GM12878 (cell line): ENCODE measurements around the gene RXFP1. TPM values are rescaled to one million over a fixed set of nuclear protein-coding genes. Genes with fewer than 3 reads are reported as not detected.
A peak's percentile ranks its signal among the peaks of the same experiment; 100 is the strongest.

ENCODE experiments used
- CBX3 ChIP-seq: fragments of 200-600 bp; sonication (generic); IDR thresholded peaks from 2 replicates; pipeline ENCODE4 v1.6.1; 2016; ENCODE audit warnings: low read depth, borderline replicate concordance
- CBX5 ChIP-seq: sonication (generic); IDR thresholded peaks from 2 replicates; pipeline ENCODE4 v1.6.1; 2016; ENCODE audit warnings: low read depth, moderate library complexity, mild to moderate bottlenecking, inconsistent platforms
- CHD2 ChIP-seq: IDR thresholded peaks from 2 replicates; pipeline ENCODE4 v1.6.1; 2011; ENCODE audit warnings: low read depth, low read length, improper control_type of control experiment, borderline replicate concordance
- DPF2 ChIP-seq: fragments of 450-650 bp; IDR thresholded peaks from 2 replicates; pipeline ENCODE4 v1.6.1; 2017; ENCODE audit warnings: mild to moderate bottlenecking
- EGR1 ChIP-seq, 2 experiments: IDR thresholded peaks; 1 replicate in 1 of 2; 2 replicates in 1 of 2; pipeline ENCODE4 v1.6.1; 2011 to 2012; ENCODE audit warnings: low read depth in 2 of 2, low read length in 2 of 2, borderline replicate concordance in 1 of 2, mild to moderate bottlenecking in 1 of 2, moderate library complexity in 1 of 2
- ELK1 ChIP-seq: IDR thresholded peaks from 2 replicates; pipeline ENCODE4 v1.6.1; 2012; ENCODE audit warnings: low read depth, low read length, improper control_type of control experiment
- EP300 ChIP-seq, 2 experiments: fragments of 150-350 bp in 1 of 2; IDR thresholded peaks; 2 replicates each; pipeline ENCODE4 v1.6.1; 2011 to 2012; ENCODE audit warnings: low read depth in 2 of 2, low read length in 2 of 2, borderline replicate concordance in 1 of 2, improper control_type of control experiment in 1 of 2, inconsistent platforms in 1 of 2; ENCODE audit not compliant: control insufficient read depth in 1 of 2
- FOXM1 ChIP-seq: IDR thresholded peaks from 2 replicates; pipeline ENCODE4 v1.6.1; 2012; ENCODE audit warnings: low read depth, mild to moderate bottlenecking, inconsistent platforms, low read length, moderate library complexity
- GABPA ChIP-seq: IDR thresholded peaks from 2 replicates; pipeline ENCODE4 v1.6.1; 2014; ENCODE audit warnings: antibody characterized with exemption, low read depth, mild to moderate bottlenecking, inconsistent platforms
- HDGF ChIP-seq: fragments of 450-650 bp; IDR thresholded peaks from 2 replicates; pipeline ENCODE4 v1.6.1; 2016; ENCODE audit warnings: antibody characterized with exemption
- MEF2B ChIP-seq: fragments of 450-650 bp; IDR thresholded peaks from 2 replicates; pipeline ENCODE4 v1.6.1; 2018; ENCODE audit warnings: mild to moderate bottlenecking, moderate library complexity; ENCODE audit not compliant: partially characterized antibody, poor library complexity, severe bottlenecking
- MLLT1 ChIP-seq: fragments of 450-650 bp; IDR thresholded peaks from 2 replicates; pipeline ENCODE4 v1.6.1; 2016; ENCODE audit warnings: mild to moderate bottlenecking
- POU2F2 ChIP-seq: IDR thresholded peaks from 3 replicates; pipeline ENCODE4 v1.6.1; 2011; ENCODE audit warnings: low read depth, mild to moderate bottlenecking, low read length, borderline replicate concordance
- RFX5 ChIP-seq: IDR thresholded peaks from 2 replicates; pipeline ENCODE4 v1.6.1; 2011; ENCODE audit warnings: low read depth, low read length, improper control_type of control experiment
- SMC3 ChIP-seq: IDR thresholded peaks from 2 replicates; pipeline ENCODE4 v1.6.1; 2011; ENCODE audit warnings: low read length, improper control_type of control experiment, borderline replicate concordance
- SRF ChIP-seq, 2 experiments: IDR thresholded peaks; 2 replicates each; pipeline ENCODE4 v1.6.1; 2011; ENCODE audit warnings: low read depth in 2 of 2, low read length in 2 of 2, mild to moderate bottlenecking in 1 of 2, moderate library complexity in 1 of 2
- TARDBP ChIP-seq: IDR thresholded peaks from 2 replicates; pipeline ENCODE4 v1.6.1; 2016; ENCODE audit warnings: borderline replicate concordance
- ZBTB40 ChIP-seq: fragments of 450-650 bp; IDR thresholded peaks from 2 replicates; pipeline ENCODE4 v1.6.1; 2016; ENCODE audit warnings: mild to moderate bottlenecking, moderate library complexity, borderline replicate concordance
- ZNF207 ChIP-seq: fragments of 450-650 bp; IDR thresholded peaks from 2 replicates; pipeline ENCODE4 v1.6.1; 2014; ENCODE audit warnings: antibody characterized with exemption, mild to moderate bottlenecking, borderline replicate concordance
- ZNF24 ChIP-seq: fragments of 450-650 bp; IDR thresholded peaks from 2 replicates; pipeline ENCODE4 v1.6.1; 2017; ENCODE audit warnings: antibody characterized with exemption, mild to moderate bottlenecking
- polyA plus RNA-seq, 11 experiments: library from polyadenylated mRNA; depleted of rRNA in 4 of 11; unstranded in 6 of 11; stranded (reverse) in 5 of 11; fragments of >200 nt; fragmentation: Nextera tagmentation in 4 of 11; fragmentation: Illumina TruSeq in 1 of 11; extraction: Ambion mirVana in 4 of 11; extraction: Trizol in 1 of 11; gene quantifications; 1 replicate in 1 of 11; 2 replicates in 10 of 11; pipeline versions ENCODE4 v1.2.1 to v1.2.3, GENCODE V29; 2011 to 2016; ENCODE audit warnings: inconsistent platforms in 2 of 11, missing spikeins in 2 of 11, low read depth in 1 of 11
- total RNA-seq, 4 experiments: library from RNA; depleted of rRNA in 3 of 4; stranded (reverse); fragments of >200 nt in 3 of 4; fragmentation: Illumina TruSeq in 1 of 4; extraction: Trizol in 1 of 4; gene quantifications; 2 replicates each; pipeline versions ENCODE4 v1.2.1 to v1.2.3, GENCODE V29; 2013 to 2021
- TF ChIP-seq, protein P1 (sequence below): fragments of 450-650 bp; IDR thresholded peaks from 2 replicates; pipeline ENCODE4 v1.6.1; 2016; ENCODE audit warnings: mild to moderate bottlenecking

The RXFP1 gene
- total and polyA plus RNA-seq, 10 of the 15 experiments (the other 5 are each of a cell fraction or from before 2014, with no cell fraction given) = 0.12 TPM; not detected in 9

DNA sequence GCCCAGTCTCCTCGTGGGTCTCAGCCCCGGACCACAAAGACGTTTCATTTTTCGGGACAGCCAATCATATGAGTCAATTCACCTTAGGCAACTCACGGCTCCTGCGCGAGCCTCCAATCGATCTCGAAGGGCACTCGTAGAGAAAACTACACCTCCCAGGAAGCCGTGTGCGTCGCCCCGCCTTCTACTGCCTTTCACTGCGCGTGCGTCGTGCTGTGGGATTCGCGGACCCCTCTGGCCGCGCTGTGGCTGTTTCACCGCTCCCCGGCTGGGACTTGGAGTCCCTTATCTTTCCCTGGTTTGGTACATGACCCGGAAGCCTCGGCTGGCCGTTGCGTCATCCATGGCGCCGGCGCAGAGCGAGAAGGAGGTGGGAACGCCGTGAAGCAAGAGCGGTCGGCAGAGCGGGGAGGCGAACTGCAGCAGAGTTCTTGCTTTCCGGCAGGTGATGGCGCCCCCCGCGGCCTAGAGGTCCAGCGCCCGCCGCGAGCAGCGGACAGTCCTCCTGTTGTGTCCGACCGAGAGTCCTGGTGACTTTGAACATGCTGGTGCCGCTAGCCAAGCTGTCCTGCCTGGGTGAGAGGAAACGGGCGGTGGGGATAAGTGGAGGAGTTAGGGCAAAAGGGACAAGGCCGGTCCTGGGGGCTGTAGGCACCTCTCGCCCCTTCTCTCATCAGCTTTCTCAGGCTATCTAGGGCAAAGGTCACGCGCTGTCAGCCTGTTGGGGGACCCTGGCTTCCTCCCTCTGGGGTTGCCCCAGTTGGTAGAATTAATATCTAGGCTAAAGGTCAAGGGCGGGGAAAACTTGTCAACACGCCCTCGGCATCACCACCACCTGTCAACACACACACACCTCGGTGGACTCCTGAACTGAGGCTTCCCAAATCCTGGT lies 150.5 kb downstream of the RXFP1 start, which contains the start of gene ETFDH (continued):
- TF ChIP-seq RFX5 = peak; percentile 77
- TF ChIP-seq SMC3 = 0 out of 2 replicates have a peak, but pooled peaks have one; percentile 7
- peak; percentile 59 for TF ChIP-seq DPF2
- no peak for TF ChIP-seq CBX3
- TF ChIP-seq SRF (IDR thresholded peaks at IDR 0.05; ENCODE audit: low read depth in 2 of 2, low read length in 2 of 2) = 0 out of 4 replicates have a peak, but pooled peaks of 1 of the 2 experiments have one; percentile 28
- TF ChIP-seq EP300 (IDR thresholded peaks at IDR 0.05; ENCODE audit: borderline replicate concordance in 1 of 2, control insufficient read depth in 1 of 2, low read depth in 2 of 2, low read length in 2 of 2) = no peak
- TF ChIP-seq, protein P1, sequence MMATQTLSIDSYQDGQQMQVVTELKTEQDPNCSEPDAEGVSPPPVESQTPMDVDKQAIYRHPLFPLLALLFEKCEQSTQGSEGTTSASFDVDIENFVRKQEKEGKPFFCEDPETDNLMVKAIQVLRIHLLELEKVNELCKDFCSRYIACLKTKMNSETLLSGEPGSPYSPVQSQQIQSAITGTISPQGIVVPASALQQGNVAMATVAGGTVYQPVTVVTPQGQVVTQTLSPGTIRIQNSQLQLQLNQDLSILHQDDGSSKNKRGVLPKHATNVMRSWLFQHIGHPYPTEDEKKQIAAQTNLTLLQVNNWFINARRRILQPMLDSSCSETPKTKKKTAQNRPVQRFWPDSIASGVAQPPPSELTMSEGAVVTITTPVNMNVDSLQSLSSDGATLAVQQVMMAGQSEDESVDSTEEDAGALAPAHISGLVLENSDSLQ = peak; percentile 85
- TF ChIP-seq ZBTB40 = peak; percentile 68; the same call in 1 of the 2 replicates
- 0 out of 2 replicates have a peak, but pooled peaks have one; percentile 10 for TF ChIP-seq ZNF24
- TF ChIP-seq MEF2B = peak; percentile 24
- TF ChIP-seq MLLT1 = peak; percentile 64; the same call in 1 of the 2 replicates
- TF ChIP-seq GABPA = peak; percentile 66; the same call in 1 of the 2 replicates
- peak; percentile 67; the same call in 1 of the 2 replicates for TF ChIP-seq ELK1
- TF ChIP-seq CBX5 = peak; percentile 54; the same call in 1 of the 2 replicates
- peak; percentile 94 for TF ChIP-seq CHD2
- peak in 1 of 2 experiments; percentile 42; a peak in 1 of 3 replicates for TF ChIP-seq EGR1 (IDR thresholded peaks at IDR 0.05; ENCODE audit: borderline replicate concordance in 1 of 2, low read depth in 2 of 2, low read length in 2 of 2)
- TF ChIP-seq TARDBP = peak; percentile 92; the same call in 1 of the 2 replicates
- TF ChIP-seq POU2F2 = no peak; the same call in 2 of the 3 replicates
- TF ChIP-seq FOXM1 = no peak
- TF ChIP-seq ZNF207 = peak; percentile 65; the same call in 1 of the 2 replicates
- peak; percentile 96 for TF ChIP-seq HDGF
